GM12801 (cell line): Measurements from ENCODE around the gene ATP8B1.

Experiments used
- TF ChIP-seq, protein P1 (sequence below): IDR thresholded peaks from one replicate; pipeline ENCODE4 v1.5.1; 2011; ENCODE audit warnings: control low read depth; ENCODE audit not compliant: insufficient read length; ENCODE audit errors: extremely low read depth

ATP8B1 gene

GRCh38 chr18:57789090-57789489, 14.0 kb downstream of the ATP8B1 start:
- TF ChIP-seq, protein P1, sequence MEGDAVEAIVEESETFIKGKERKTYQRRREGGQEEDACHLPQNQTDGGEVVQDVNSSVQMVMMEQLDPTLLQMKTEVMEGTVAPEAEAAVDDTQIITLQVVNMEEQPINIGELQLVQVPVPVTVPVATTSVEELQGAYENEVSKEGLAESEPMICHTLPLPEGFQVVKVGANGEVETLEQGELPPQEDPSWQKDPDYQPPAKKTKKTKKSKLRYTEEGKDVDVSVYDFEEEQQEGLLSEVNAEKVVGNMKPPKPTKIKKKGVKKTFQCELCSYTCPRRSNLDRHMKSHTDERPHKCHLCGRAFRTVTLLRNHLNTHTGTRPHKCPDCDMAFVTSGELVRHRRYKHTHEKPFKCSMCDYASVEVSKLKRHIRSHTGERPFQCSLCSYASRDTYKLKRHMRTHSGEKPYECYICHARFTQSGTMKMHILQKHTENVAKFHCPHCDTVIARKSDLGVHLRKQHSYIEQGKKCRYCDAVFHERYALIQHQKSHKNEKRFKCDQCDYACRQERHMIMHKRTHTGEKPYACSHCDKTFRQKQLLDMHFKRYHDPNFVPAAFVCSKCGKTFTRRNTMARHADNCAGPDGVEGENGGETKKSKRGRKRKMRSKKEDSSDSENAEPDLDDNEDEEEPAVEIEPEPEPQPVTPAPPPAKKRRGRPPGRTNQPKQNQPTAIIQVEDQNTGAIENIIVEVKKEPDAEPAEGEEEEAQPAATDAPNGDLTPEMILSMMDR: no peak

DNA sequence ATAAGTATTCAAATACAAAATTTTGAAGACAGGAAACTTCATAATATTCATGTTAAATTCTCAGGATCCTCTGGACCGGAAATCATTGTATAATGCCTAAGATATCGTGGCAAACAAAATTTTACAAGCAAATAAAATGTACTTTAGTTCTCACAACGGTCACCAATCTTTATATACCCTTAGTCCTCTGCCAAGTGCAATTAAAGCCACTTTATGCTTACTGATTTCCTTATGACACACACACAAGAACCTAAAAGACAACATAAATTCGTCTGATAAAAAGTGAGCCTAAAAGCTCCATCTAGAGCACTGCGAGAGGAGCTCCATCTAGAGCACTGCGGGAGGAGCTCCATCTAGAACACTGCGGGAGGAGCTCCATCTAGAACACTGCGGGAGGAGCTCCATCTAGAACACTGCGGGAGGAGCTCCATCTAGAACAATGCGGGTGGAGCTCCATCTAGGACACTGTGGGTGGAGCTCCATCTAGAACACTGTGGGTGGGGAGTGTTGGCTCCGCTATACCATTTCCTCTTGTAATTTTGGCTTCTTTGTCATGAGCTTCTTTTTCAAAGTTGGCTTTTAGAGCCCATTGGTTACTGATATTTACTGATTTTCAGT, 15.9 kb downstream of the ATP8B1 start:
- TF ChIP-seq, protein P1: no peak

GRCh38 chr18:57785751-57786437, 17.2 kb downstream of the ATP8B1 start:
- TF ChIP-seq, protein P1: no peak

DNA sequence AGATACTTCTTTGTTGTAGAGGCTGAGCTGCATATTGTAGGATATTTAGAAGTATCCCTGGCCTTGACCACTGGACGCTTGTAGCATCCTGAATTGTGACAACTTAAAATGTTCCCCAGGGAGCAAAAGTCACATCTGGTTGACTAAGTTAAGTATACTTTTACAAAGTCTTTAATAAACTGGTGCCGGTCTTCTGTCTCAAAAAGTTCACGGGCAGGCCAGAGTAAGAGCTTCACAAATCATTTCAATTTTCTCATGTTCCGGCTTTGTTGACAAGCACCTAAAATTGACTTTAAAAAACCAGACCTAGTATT, 18.4 kb downstream of the ATP8B1 start:
- TF ChIP-seq, protein P1: no peak

GRCh38 chr18:57784034-57784800, 18.9 kb downstream of the ATP8B1 start:
- TF ChIP-seq, protein P1: no peak

DNA sequence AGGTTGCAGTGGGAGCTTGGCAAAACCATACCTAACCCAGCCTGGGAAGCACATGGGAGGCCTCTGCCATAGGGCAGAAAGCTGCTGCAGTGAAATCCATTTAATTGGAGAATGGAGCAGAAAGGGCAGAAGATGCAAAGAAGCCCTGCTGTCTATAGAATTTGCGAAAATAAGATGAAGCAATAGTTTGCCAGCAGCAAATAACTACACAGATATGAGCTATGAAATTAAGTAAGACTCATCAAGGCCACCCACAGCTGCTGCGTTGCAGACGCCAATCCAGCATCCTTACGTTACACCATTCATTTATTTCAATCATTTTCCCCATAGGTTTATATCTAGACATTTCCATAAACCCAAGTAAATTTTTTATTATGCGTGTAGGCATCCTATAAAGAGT, 21.1 kb downstream of the ATP8B1 start:
- TF ChIP-seq, protein P1: no peak

DNA sequence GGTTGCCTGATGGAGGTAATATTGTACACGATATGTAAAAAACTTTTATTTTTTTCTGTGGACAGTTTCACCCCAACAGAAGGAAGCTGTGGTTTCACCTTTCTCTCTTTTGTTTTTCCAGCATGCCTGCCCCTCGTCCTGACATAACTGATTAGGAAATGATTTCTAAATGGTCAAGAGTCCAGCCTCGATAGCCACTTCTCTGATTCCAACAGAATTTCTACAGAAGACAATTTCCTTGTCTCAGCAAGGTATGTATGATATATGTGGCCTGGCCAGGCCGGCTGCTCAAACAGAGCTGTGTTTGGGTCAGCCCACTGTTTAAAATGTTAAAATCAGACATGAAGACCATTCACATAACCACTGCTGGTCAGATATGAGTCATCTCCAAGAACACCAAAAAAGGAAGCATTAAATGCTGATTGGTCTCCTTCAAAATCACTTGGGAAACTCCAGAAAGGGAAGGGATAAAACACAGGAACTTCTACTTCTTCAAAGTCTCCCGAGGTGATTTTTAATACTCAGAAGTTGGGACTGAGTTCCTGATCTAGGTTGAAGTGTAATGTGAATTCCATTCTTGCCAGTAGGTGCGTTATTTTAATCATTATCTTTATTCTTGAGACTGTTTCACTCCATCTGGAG, 22.3 kb downstream of the ATP8B1 start:
- TF ChIP-seq, protein P1: no peak
